SK-N-MC (cell line): ENCODE results near the gene KIF21B.

Source experiments
- EZH2 ChIP-seq: fragments of 200-600 bp; sonication (generic); IDR thresholded peaks from one replicate; pipeline ENCODE4 v1.6.1; 2017; ENCODE audit warnings: antibody characterized with exemption
- FOXP2 ChIP-seq: optimal IDR thresholded peaks from 2 replicates; pipeline ENCODE3; 2011; ENCODE audit warnings: mild to moderate bottlenecking, moderate library complexity; ENCODE audit not compliant: insufficient read depth; ENCODE audit errors: extremely low read length, control extremely low read depth
- POLR2AphosphoS5 ChIP-seq: IDR thresholded peaks from 2 replicates; pipeline ENCODE4 v1.6.1; 2012; ENCODE audit warnings: mild to moderate bottlenecking, low read depth, low read length, borderline replicate concordance

- TF ChIP-seq EZH2 (no peak), POLR2AphosphoS5 (no peak), FOXP2 (no peak)
Measured at GRCh38 chr1:200971428-200971903, 52.0 kb downstream of the KIF21B start.
